Memory B cell (primary cell): ENCODE data around the gene FRMPD2.
"Not testable (repeated sequence)": the region's sequence is repeated elsewhere in the genome, so short reads cannot be mapped to it uniquely, and the experiment has no call there.

Experiments used
- ATAC-seq: fragments of 150-1000 bp; cut with Tn5 transposase; 2 replicates; pipeline ENCODE4 v1.10.0; 2021; ENCODE audit warnings: low read depth, mild to moderate bottlenecking, moderate library complexity
- DNase-seq, 2 donors: peaks; one replicate each; pipeline ENCODE4 v3.0.0; 2022; ENCODE audit warnings: low spot score in 2 of 2
- H3K27ac Mint-ChIP-seq: one replicate; pipeline ENCODE4 v1.8.0; 2022; ENCODE audit warnings: mild to moderate bottlenecking, moderate library complexity, mixed read lengths
- H3K27me3 Mint-ChIP-seq: one replicate; pipeline ENCODE4 v1.8.0; 2022; ENCODE audit warnings: mixed read lengths
- H3K36me3 Mint-ChIP-seq: one replicate; pipeline ENCODE4 v1.8.0; 2022; ENCODE audit warnings: mild to moderate bottlenecking, mixed read lengths
- H3K4me1 Mint-ChIP-seq: one replicate; pipeline ENCODE4 v1.8.0; 2022; ENCODE audit warnings: mixed read lengths
- H3K4me3 Mint-ChIP-seq: one replicate; pipeline ENCODE4 v1.8.0; 2022; ENCODE audit warnings: mild to moderate bottlenecking, moderate library complexity, mixed read lengths
- H3K9me3 Mint-ChIP-seq: one replicate; pipeline ENCODE4 v1.8.0; 2022; ENCODE audit warnings: mixed read lengths

Gene FRMPD2

DNA sequence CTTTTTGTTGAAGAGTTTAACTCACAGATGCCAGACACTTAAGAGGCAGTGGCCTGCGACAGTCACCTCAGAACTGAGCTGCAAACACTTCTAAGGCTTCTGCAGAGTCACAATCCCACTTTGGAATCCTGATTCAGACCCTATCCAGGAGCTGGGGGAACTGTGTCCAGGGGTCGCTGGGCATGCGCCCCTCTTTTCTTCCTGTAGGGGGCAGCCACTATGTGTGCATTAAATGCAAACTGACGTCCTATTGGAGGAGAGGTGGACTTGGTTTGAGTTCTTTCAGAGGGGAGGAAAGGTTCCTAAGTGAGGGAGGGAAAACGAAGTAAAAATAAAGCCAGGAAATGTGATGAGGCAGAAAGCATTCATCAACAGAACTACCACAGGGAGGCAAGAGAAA lies 113.8 kb downstream of the FRMPD2 start:
- not testable (repeated sequence) for H3K27me3 Mint-ChIP-seq, DNase-seq, H3K4me1 Mint-ChIP-seq, ATAC-seq, H3K9me3 Mint-ChIP-seq, H3K27ac Mint-ChIP-seq, H3K36me3 Mint-ChIP-seq, H3K4me3 Mint-ChIP-seq

GRCh38 chr10:48160163-48160562 lies 114.3 kb downstream of the FRMPD2 start:
- not testable (repeated sequence) for ATAC-seq, H3K9me3 Mint-ChIP-seq, H3K36me3 Mint-ChIP-seq, H3K27me3 Mint-ChIP-seq, H3K4me1 Mint-ChIP-seq, H3K4me3 Mint-ChIP-seq, DNase-seq, H3K27ac Mint-ChIP-seq

DNA sequence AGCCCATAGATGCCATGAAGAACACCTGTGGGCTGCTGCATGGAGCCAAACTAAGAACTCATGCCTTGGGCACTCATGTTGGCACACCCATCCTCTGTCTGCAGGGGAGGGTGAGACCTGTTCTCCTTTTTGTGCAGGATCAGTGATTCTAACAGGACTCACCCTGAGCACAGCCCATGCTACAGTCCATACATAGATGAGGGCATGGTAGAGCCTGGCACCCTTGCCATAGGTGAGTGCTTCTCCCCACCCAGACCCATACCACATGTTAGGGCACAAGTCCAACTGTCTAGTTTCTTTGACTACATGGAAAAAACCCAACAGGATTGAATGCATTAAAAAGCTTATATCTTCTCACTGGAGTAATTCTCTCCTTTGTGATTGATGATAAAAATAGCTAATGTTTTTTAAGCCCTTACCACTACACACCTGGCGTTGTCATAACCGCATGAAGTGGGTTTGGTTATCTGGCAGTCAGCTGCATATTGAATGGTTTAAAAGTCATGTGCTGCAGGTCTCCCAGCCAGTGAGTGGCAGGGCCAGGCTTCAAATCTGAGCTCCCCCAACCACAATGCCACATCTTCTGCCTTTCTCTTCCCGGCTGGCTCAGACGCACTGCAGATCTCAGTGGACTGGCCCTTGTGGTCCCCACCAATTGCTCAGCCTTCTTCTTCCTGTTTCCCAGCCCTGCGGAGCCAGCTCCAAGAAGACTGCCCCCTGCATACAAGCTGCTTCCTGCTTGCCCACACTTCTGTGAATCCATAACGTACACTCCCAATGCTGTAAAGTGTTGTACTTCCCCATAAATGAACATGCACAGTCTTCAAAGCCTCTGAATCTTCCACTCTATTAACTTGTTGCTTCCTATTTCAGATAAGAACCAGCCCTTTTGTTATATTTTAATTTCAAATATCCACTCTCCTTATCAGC lies 120.0 kb downstream of the FRMPD2 start:
- ATAC-seq, H3K27me3 Mint-ChIP-seq, H3K4me3 Mint-ChIP-seq, H3K27ac Mint-ChIP-seq, H3K36me3 Mint-ChIP-seq, DNase-seq, H3K9me3 Mint-ChIP-seq, H3K4me1 Mint-ChIP-seq: not testable (repeated sequence)

GRCh38 chr10:48147643-48148042 lies 126.9 kb downstream of the FRMPD2 start:
- ATAC-seq, H3K27me3 Mint-ChIP-seq, H3K36me3 Mint-ChIP-seq, H3K27ac Mint-ChIP-seq, H3K4me1 Mint-ChIP-seq, H3K9me3 Mint-ChIP-seq, H3K4me3 Mint-ChIP-seq, DNase-seq: not testable (repeated sequence)

- not testable (repeated sequence) for H3K4me3 Mint-ChIP-seq, H3K27me3 Mint-ChIP-seq, H3K27ac Mint-ChIP-seq, H3K36me3 Mint-ChIP-seq, DNase-seq, H3K9me3 Mint-ChIP-seq, ATAC-seq, H3K4me1 Mint-ChIP-seq
Observed at GRCh38 chr10:48143721-48144642, 130.5 kb downstream of the FRMPD2 start.

GRCh38 chr10:48140949-48141348 lies 133.5 kb downstream of the FRMPD2 start:
- not testable (repeated sequence) for DNase-seq, H3K27ac Mint-ChIP-seq, ATAC-seq, H3K27me3 Mint-ChIP-seq, H3K4me3 Mint-ChIP-seq, H3K36me3 Mint-ChIP-seq, H3K4me1 Mint-ChIP-seq, H3K9me3 Mint-ChIP-seq

DNA sequence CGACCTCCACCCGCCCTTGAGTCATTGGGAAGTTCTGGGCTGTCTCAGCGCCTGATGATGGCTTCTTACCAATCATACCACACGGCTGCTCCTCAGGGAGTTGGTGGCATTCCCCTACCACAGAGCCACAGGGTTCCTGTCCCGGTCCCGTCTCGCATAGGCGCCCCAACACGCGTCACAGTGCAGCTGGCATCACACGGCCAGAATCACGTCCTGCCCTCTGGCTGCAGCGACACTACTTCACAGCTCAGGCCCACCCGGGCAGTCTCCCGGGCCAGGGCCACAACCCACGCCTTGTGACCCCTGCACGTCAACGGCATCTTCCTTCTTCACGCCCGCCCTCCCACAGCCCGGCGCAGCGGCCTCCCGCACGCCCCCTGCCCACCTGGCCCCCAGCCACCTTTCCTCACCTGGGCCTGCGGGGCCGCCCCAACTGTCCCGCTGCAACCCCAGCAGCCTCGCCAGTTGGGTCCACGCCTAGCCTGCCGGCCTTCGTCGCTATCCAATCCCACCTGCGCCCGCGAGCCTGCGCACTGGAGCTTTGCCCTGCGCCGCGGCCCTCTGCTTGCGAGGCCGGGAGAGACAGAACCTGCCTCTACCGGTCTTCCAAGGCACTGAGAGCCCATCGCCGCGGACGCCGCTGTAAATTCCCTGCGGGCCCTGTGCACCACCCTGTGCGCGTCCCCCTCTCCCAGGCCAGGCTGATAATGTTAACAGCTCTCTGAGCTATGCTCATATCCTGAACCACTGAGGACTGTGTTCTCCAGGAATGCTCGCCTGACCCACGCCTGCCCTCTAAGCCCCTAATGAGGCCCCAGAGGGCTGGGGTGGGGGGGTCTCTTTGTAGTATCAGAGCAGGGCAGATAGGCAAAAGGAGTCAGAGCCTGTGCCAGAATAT lies 134.3 kb downstream of the FRMPD2 start:
- H3K27me3 Mint-ChIP-seq, H3K36me3 Mint-ChIP-seq, H3K4me3 Mint-ChIP-seq, H3K27ac Mint-ChIP-seq, DNase-seq, H3K9me3 Mint-ChIP-seq, H3K4me1 Mint-ChIP-seq: not testable (repeated sequence)
- ATAC-seq, result peak; percentile 87

GRCh38 chr10:48128954-48129353 lies 145.5 kb downstream of the FRMPD2 start:
- H3K4me1 Mint-ChIP-seq, ATAC-seq, DNase-seq, H3K9me3 Mint-ChIP-seq, H3K36me3 Mint-ChIP-seq, H3K27ac Mint-ChIP-seq, H3K4me3 Mint-ChIP-seq, H3K27me3 Mint-ChIP-seq: not testable (repeated sequence)

DNA sequence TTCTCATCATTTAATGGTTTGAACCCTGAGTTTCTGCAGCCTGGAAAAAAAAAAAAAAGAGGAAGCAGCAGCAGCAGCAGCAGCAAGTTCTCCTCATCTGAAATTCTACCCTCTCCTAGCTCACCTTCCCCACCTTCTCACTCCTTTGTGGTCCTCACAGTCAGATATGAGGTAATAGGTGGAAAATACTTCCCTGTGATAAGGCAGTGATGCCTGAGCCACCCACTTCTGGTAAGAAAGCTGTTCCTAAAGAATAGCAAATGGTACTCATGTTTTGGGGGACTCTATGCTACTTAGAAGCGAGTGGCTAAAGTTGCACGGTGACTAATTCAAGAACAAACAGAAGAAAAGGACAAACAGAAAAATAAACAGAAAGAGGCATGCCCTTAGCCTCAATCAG lies 148.2 kb downstream of the FRMPD2 start:
- not testable (repeated sequence) for DNase-seq, H3K4me1 Mint-ChIP-seq, H3K27me3 Mint-ChIP-seq, H3K36me3 Mint-ChIP-seq, H3K4me3 Mint-ChIP-seq, H3K9me3 Mint-ChIP-seq, H3K27ac Mint-ChIP-seq, ATAC-seq

- H3K27me3 Mint-ChIP-seq, DNase-seq, H3K4me3 Mint-ChIP-seq, H3K9me3 Mint-ChIP-seq, H3K4me1 Mint-ChIP-seq, ATAC-seq, H3K36me3 Mint-ChIP-seq, H3K27ac Mint-ChIP-seq: not testable (repeated sequence)
Observed at GRCh38 chr10:48125631-48126030, 148.9 kb downstream of the FRMPD2 start.

GRCh38 chr10:48122618-48123017 lies 151.9 kb downstream of the FRMPD2 start:
- not testable (repeated sequence) for H3K9me3 Mint-ChIP-seq, H3K27me3 Mint-ChIP-seq, ATAC-seq

GRCh38 chr10:48110277-48110676 lies 164.2 kb downstream of the FRMPD2 start:
- H3K27ac Mint-ChIP-seq, H3K4me3 Mint-ChIP-seq, DNase-seq, H3K36me3 Mint-ChIP-seq, H3K9me3 Mint-ChIP-seq, H3K27me3 Mint-ChIP-seq, H3K4me1 Mint-ChIP-seq: not testable (repeated sequence)
- peak; percentile 29 for ATAC-seq

More at GRCh38 chr10:48122618-48123017, 151.9 kb downstream of the FRMPD2 start:
- not testable (repeated sequence) for H3K36me3 Mint-ChIP-seq, DNase-seq, H3K4me1 Mint-ChIP-seq, H3K4me3 Mint-ChIP-seq, H3K27ac Mint-ChIP-seq
